OCI-LY3 (cell line): ENCODE results near the gene PLD3.

Source experiments
- EZH2phosphoT487 ChIP-seq: fragments of 200-600 bp; shearing (Covaris generic); IDR thresholded peaks from 2 replicates; pipeline ENCODE4 v1.6.1; 2018; ENCODE audit warnings: antibody characterized with exemption, mixed run types, low read depth
- TF ChIP-seq, protein P1 (sequence below): fragments of 200-600, 300-600 bp; sonication (generic); IDR thresholded peaks from 2 replicates; pipeline ENCODE4 v1.5.1; 2014; ENCODE audit warnings: antibody characterized with exemption, low read length, low read depth

DNA sequence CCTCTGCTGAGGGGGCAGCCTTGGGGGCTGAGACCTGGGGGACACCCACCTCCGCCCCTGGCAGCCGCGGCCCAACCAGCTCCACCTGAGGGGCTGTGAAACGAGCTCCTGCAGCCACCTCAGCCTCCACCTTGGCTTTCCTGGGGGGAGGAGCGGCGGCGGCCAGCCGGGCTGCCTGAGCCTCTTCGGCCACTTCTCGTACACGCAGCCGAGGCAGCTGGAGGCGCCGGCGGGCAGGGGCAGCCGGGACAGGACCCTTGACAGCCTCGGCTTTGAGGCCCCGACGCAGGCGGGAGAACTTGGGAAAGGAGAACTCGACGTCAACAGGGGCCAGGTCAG, 49.0 kb downstream of the PLD3 start:
- TF ChIP-seq, protein P1, sequence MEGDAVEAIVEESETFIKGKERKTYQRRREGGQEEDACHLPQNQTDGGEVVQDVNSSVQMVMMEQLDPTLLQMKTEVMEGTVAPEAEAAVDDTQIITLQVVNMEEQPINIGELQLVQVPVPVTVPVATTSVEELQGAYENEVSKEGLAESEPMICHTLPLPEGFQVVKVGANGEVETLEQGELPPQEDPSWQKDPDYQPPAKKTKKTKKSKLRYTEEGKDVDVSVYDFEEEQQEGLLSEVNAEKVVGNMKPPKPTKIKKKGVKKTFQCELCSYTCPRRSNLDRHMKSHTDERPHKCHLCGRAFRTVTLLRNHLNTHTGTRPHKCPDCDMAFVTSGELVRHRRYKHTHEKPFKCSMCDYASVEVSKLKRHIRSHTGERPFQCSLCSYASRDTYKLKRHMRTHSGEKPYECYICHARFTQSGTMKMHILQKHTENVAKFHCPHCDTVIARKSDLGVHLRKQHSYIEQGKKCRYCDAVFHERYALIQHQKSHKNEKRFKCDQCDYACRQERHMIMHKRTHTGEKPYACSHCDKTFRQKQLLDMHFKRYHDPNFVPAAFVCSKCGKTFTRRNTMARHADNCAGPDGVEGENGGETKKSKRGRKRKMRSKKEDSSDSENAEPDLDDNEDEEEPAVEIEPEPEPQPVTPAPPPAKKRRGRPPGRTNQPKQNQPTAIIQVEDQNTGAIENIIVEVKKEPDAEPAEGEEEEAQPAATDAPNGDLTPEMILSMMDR, result no peak
- no peak for TF ChIP-seq EZH2phosphoT487
